ENCODE data around the gene GPR82.

The GPR82 gene

DNA sequence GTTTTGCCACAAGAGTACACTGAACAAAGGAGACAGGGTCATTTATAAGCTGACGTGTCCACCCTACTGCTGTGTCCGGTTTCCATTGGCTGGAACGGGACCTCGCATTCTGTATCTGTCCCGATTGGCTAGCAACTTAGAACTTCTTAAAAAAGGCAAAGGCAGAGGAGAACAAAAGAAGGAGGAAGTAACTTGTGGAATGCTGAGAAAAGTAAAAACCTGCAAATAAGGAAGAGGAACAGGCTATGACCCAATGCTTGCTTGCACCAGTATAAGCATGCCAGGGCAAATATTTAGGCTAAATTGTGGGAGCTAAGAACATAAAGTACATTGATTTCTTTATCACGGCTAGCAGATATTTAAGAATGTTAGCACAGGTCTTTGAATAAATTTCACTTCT lies 4.4 kb upstream of the GPR82 start:
- DNase-seq, result peak; percentile 40

DNA sequence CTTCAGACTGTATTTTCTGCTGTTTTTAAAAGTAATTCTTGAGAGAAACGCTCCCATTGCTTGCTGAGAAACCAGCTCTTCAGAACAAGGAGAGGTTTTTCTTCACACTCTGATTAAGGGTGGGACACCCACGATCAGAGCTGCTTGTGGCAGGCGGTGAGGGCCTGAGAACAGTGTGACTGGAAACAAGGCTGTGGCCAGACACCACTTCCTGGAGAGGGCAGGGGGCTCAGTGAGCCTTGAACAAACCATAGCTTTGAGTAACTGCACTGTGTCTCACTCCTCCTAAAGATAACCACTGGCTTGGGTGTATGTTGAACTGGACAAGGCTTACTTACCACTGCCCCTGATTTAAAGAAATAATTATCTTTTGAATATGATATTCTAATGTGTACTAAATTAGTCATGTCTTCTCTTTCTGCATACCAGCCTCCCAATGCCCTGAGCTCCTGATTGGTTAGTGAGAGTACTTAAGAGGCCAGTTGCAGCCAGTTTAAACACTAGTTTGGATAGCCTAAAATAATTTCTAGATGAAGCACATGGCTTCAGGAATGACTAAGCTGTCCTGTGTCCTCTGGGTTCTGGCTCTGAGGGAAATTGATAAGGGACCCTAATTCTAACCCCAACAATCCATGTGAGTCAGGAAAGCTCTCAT lies 3.7 kb upstream of the GPR82 start:
- DNase-seq, result no peak

DNA sequence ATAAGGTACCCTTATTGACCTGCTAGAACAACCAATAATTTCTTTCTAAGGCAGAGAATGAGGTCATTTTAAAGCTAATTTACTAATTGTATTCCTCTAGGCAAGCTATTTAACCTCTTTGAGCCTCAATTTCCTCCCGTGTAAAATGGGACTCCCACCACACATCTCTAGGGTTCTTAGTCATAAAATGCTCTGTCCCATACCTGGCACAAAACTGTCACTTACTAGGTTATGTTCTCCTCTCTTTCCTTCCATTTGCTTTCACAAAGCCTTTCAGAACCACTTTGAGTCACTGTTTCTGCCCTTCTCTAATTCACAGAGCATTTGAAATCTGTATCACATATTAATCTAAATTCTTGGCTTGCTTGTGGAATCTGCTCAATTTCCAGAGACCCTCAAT lies 2.4 kb upstream of the GPR82 start:
- DNase-seq, result no peak

DNA sequence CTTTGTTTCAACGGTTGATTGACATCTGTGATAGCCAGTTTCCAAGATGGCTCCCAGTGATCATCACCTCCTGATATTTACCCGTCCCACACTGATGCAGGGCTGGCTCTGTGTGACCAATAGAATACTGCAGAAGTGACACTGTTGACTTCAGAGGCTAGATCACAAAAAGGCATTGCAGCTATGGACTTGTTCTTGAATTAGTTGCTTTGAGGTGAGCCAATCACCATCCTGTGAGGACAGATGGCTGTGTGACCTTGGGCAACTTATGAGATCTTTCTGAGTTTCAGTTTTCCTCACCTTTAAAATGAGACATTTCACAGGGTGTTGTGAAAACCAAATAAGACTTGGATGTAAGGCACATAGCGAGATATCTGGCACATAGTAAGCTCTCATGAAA lies 1.8 kb upstream of the GPR82 start:
- peak; percentile 16 for DNase-seq

DNA sequence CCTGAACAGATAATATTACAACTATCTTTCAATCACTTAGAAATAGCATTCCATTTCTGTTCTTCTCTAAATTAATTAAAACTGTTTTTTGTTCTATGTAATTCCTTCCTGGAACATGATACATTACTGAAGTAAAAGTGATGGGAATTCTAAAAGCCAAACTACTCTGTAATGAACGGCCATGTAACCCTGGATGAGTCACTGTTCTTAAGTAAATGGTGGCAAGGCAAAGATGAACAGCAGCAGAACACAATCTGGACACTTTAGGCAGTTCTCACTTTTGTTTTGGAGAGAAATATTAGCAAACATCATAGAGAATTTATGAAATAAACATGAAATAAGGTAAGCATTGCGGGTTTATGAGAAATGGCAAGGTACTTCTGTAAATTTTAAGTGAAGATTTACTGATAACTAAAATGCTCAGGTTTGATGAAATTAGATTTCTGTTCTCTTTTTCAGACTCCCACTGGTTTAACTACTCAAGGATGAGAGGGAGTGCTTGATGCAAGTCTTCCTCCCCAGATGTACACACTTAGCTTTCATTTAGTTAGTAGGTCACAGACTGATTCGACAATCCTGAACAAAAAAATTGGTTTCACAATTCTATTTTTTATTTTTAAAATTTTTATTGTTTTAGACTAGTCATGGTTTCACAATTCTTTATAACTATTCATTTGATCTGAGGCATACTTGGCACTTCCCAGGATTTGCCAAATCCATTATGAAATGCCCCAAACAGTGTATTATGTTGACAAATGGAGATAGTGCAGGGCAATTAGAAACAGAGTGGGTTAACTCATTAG lies 964 bp upstream of the GPR82 start:
- peak; percentile 66 for DNase-seq

DNA sequence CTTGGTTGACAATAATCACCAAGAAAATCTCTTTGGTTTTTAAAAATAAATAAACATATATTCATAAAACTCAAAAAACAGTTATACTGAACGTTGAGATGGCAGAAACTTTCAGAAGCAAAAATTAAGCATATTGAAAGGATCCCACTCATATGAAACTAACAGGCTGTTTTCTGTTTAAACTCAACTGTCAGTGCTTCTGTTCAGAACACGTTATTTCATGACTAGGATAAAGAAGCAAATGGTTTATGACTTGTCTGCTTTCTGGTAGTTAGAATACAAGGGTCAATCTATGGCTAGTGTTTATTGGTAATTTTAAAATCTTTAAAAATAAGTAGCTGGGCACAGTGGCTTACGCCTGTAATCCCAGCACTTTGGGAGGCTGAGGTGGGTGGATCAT lies 4.1 kb downstream of the GPR82 start:
- DNase-seq, result no peak

DNA sequence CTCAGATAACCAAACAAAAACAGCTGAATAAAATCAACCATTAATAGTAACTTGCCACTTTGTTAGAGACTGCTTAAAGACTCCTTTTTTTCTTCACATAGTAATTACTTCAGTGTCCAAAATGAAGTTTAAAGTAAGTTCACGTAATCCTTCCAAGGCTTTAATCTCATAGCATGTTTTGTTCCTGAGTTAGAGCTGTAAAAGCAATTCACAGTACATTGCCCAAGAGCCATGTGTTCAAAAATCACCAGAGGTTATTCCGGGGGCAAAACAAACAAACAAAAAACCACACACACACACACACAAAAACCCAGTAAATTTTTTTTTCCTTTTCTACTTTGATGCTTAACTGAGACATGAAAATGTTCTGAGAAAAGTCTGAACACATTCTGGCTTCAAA lies 6.1 kb downstream of the GPR82 start:
- DNase-seq, result no peak

DNA sequence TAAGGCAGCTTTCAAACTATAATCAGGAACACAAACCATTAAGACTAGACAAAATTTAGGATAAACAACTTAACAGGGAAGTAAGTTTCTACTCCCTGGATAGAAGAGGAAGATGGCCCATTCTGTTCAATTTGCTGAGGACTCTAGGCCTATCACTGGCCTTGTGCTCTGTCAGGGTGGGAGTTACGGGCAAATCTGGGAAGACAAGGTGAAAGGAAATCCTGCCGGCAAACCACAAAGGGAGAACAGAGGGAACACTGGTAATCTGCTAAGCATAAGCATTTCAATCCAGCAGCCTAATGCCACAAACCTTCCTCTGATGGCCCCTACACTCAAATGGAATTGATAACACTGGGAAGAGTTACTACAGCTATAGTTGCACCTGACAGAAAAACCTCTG lies 8.3 kb downstream of the GPR82 start:
- DNase-seq, result no peak

DNA sequence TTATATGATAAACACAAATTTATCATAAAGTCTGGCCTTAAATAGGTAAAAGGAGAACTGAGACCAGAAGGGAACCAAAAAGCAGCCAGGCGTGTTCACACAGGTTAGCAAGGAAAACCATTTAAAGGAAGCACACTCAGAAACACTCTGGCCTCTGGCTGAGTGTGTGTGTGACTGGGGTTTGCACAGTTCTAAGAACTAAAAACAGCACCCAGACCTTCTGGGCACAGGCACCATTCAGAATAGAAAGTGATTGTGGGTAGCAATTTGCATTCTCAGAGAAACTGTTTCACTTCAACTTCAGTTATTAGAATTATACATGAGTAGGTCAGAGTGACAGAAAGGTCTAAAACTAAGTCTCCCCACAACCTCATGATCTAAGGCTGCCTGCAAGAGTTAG lies 10.0 kb downstream of the GPR82 start:
- peak; percentile 40 for DNase-seq

DNA sequence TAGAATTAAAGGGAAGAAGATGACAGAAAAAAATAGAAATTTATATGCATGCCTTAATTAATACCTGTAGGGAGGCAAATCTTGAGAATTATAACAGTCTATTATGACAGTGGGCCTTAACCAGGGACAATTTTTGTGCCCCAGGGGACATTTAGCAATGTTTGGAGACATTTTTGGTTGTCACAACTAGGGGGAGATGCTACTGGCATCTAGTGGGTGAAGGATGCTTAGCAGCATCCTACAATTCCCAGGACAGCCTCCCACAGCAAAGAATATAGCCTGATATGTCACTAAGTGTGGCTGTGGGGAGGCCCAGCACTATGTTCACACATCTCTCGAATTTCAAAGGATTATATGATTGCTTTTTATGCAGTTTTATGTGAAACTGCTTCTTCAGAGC lies 10.5 kb downstream of the GPR82 start:
- DNase-seq, result peak; percentile 15

DNA sequence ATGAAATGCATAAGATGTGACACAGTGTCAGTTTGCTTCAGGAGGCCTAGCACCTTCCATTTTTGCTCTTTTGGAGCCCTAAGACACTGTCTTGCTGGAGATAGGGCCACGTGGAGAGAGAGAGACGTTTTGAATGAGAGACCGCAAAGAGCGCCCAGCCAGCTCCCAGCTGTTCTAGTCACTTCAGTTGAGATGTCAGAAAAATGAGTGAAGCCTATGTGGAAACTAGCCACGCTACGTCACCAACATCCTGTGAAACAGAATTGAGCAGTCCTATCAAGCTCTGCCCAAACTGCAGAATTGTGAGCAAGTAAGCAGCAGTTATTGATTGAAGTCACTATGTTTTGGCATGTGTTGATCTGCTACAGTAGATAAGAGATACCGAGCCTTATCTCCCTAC lies 13.1 kb downstream of the GPR82 start:
- no peak for DNase-seq

DNA sequence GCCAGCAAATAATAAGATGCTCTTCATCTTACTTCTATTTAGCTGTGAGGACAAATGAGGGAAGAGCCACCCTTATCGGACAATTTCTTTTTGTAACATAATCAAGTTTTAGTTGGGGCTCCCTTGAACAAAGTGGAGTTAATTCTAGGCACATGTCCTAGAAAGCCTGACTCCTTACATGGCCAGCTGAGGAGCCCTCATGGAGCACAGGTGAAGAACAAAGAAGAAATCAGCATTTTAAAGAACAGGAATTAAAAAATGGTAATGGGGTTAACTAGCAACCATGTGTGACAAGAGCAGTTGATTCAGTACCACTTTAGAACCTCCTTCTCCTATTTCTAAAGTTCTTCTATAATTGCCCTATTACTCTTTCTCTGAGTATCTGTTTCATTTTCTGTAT lies 15.9 kb downstream of the GPR82 start:
- no peak for DNase-seq

DNA sequence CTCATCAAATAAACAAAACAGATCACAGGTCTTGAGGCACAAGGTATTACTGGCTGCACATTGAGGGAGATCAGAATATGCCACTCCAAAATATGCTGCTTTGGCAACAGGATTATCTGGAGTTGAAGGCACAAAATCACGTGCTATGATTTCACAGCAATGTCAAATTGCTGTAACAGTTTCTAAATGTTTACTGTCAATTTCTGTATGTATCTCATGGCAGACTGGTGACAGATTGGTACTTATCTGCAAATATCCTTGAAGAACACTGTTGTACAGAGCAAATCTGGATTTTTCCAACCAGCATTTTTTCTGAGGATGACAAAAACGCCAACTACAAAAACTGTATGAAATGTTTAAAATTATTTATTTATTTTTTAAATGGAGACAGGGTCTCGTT lies 26.7 kb downstream of the GPR82 start:
- no peak for DNase-seq

DNA sequence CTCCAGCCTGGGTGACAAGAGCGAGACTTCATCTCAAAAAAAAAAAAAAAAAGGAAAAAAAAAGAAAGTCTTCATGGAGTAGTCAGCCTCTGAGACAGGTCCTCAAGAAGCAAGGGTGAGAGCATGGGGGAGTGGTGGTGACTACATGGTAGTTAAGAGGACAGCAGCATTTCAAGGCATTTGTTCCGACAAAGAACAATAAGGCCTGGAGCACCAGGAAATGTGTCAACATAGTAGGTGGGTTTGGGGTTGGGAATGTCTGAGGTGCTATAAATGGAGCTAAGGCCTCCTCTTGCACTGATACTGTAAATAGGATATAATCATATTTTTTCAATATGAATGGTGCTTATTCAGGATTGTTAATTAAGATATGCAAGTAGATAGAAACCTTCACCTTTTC lies 34.4 kb downstream of the GPR82 start:
- no peak for DNase-seq

DNA sequence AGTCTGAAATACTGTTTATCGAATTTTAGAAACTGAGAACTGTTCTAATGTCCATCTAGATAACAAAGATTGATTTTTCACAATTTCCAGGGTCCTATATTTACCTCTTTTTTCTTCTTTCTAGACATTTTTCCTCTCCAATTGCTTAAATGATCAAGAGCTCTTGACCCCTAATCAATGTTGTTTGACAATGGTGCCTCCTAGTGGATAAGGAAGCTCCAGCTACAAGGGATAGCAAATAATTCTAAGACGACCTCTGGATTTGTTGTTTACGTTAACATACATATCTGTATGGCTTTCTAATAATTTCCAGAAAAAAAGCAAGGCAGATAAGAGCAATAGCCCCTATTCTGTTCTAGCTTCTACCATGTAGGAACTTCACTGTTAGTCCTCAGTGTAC lies 35.8 kb downstream of the GPR82 start:
- DNase-seq, result peak; percentile 43

DNA sequence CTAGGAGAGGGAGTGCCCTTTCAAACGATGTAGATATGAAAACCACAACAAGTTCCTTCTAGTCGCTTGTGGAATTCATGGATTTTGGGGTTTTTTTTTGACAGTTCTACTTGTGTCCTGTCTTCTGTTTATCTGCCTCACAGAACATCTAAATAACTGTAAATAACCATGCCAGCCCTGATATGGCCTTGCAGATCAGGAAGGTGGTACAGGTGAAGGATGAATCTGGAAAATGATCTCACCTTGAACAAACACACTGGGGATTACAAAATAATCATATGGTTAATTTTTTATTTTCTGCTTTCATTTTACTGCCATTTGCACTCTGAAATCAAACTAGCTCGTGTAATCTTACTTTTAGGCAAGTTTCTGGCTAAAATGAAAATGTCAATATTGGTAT lies 37.2 kb downstream of the GPR82 start:
- DNase-seq, result no peak

DNA sequence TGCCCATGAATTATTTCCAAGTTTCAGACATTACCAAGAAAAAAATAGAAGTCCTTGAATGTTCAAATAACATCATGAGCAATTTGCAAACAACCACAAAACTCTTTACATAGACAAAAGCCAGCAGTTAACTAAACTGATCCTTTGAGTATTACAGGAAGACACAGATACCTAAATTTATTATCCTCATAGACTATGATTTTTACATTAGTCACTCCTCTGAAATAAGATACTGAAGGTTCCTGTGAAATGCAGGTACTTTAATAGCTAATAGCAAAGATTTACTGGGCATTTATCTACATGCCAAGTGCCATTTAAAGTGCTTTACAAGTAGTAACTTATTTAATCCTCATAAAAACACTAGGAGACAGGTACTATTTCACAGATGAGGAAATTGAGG lies 37.7 kb downstream of the GPR82 start:
- DNase-seq, result no peak

DNA sequence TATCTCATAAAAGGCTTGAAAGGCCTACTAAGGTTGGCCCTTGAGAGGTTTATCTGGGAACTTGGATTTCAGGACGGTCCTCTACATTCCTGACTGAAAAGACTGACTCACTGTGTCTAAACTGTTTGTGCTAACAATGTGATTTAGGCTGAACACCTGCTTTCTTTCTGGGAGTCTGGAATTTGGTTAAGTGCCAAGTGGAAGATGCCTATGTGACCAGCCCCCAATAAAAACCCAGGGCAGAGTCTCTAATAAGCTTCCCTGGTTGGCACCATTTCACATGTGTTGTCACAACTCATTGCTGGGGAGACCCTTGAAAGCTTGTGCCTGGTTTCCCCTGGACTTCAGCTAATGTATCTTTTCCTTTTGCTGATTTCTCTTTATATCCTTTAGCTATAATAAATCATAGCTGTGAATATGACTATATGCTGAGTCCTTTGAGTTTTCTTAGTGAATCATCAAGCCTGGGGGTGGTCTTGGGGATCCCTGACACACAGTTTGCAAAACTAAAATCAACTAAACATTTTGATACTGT lies 55.1 kb downstream of the GPR82 start:
- no peak for DNase-seq

All from inflammatory macrophage treated with lipopolysaccharide for 4 hours (primary cell).